GM18505 (cell line): ENCODE data around the gene ANKRD10.

ENCODE experiments used
- ATAC-seq: cut with Tn5 transposase; IDR thresholded peaks from one replicate; pipeline ENCODE4 v1.9.1; 2021; ENCODE audit not compliant: unreplicated experiment
- POLR2A ChIP-seq: IDR thresholded peaks from 4 replicates; pipeline ENCODE4 v1.6.1; 2011; ENCODE audit warnings: borderline replicate concordance; ENCODE audit not compliant: insufficient read depth, insufficient read length; ENCODE audit errors: extremely low read depth

Gene ANKRD10

GRCh38 chr13:110914081-110914330, 863 bp downstream of the ANKRD10 start:
- no peak for ATAC-seq
- no peak for TF ChIP-seq POLR2A

GRCh38 chr13:110913322-110914080, 1.4 kb downstream of the ANKRD10 start:
- no peak for ATAC-seq
- TF ChIP-seq POLR2A: no peak

- no peak for ATAC-seq
- no peak for TF ChIP-seq POLR2A
These were observed 2.2 kb downstream of the ANKRD10 start for GRCh38 chr13:110912651-110913051.

GRCh38 chr13:110911880-110912279, 3.0 kb downstream of the ANKRD10 start:
- ATAC-seq: no peak
- no peak for TF ChIP-seq POLR2A

- TF ChIP-seq POLR2A: no peak
- no peak for ATAC-seq
These were observed 4.6 kb downstream of the ANKRD10 start for GRCh38 chr13:110910013-110910890.

GRCh38 chr13:110907951-110908898, 6.6 kb downstream of the ANKRD10 start:
- no peak for ATAC-seq
- no peak for TF ChIP-seq POLR2A

- ATAC-seq: no peak
- TF ChIP-seq POLR2A: no peak
These were observed 7.6 kb downstream of the ANKRD10 start for GRCh38 chr13:110907301-110907700.

GRCh38 chr13:110904748-110905147, 10.1 kb downstream of the ANKRD10 start:
- no peak for ATAC-seq
- no peak for TF ChIP-seq POLR2A

GRCh38 chr13:110902370-110902769, 12.5 kb downstream of the ANKRD10 start:
- no peak for ATAC-seq
- TF ChIP-seq POLR2A: no peak

- no peak for TF ChIP-seq POLR2A
- ATAC-seq: no peak
These were observed 17.3 kb downstream of the ANKRD10 start for GRCh38 chr13:110897521-110897920.

GRCh38 chr13:110897014-110897413, 17.9 kb downstream of the ANKRD10 start:
- ATAC-seq: no peak
- TF ChIP-seq POLR2A: no peak

- no peak for ATAC-seq
- no peak for TF ChIP-seq POLR2A
These were observed 20.8 kb downstream of the ANKRD10 start for GRCh38 chr13:110894086-110894485.

- ATAC-seq: no peak
- no peak for TF ChIP-seq POLR2A
These were observed 21.3 kb downstream of the ANKRD10 start for GRCh38 chr13:110893571-110893970.
